Measurements from ENCODE around the gene RBM41.

RBM41 gene

DNA sequence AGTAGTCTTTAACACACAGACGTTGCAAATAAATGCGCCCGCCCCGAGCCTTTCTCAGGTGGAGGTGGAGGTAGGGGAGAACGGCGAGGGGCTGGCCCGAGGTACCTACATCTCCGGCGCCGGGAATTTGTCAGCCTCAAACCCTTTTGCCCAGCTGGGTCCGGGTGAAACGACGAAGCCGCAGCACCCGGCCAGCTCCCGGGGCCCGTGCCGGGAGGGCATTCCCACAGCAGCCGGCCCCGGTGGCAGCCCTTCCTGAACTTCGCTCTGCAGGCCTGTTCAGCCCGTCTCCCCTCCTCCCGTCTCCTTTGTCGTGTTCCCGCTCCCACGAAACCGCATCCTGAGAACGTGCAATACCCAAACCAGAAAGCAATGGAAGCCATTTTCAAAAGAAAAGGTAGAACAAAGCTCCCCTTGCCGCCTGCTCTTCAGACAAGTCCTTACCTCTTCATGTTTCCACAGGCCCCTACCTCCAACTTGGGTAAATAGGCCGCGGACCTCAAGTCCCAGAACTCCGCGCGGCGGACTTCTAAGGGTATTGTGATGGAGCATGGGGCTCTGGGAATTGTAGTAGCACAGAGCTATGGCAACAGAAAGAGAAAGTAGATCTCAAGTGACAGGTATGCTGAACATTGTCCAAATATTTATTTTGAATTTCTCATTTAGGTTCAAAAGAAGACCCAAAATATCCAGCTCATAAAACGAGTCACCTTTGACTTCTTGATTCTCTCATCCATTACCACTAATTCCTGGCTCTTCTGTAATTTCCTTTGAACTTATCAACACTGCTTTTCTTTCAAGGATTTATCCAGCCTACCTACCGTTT, at the start of gene RBM41 (continued):
- TF ChIP-seq ZNF354C (tag by site-specific recombination; IDR thresholded peaks at IDR 0.05; ENCODE audit: borderline replicate concordance, low read depth): no peak
- no peak for TF ChIP-seq ZNF239 (tag by site-specific recombination; IDR thresholded peaks at IDR 0.05)
- peak; percentile 91 for TF ChIP-seq ZNF341 (tag by site-specific recombination; IDR thresholded peaks at IDR 0.05; ENCODE audit: low read depth)
- peak; percentile 99 for TF ChIP-seq ZBTB20 (tag by site-specific recombination; IDR thresholded peaks at IDR 0.05)
- TF ChIP-seq ZNF404 (tag by site-specific recombination; IDR thresholded peaks at IDR 0.05): no peak
- no peak for TF ChIP-seq OVOL3 (tag by site-specific recombination; IDR thresholded peaks at IDR 0.05)
- TF ChIP-seq ZBTB7A (tag by site-specific recombination; IDR thresholded peaks at IDR 0.05; ENCODE audit: low read depth): no peak
- TF ChIP-seq ZNF423 (tag by site-specific recombination; IDR thresholded peaks at IDR 0.05): no peak
- TF ChIP-seq ZEB2 (tag by site-specific recombination; IDR thresholded peaks at IDR 0.05): no peak
- no peak for TF ChIP-seq ZSCAN30 (tag by site-specific recombination; IDR thresholded peaks at IDR 0.05)
- TF ChIP-seq SP7 (tag by site-specific recombination; IDR thresholded peaks at IDR 0.05): 0 out of 2 replicates have a peak, but pooled peaks have one; percentile 25
- no peak for TF ChIP-seq ZNF785 (tag by site-specific recombination; IDR thresholded peaks at IDR 0.05)
- peak; percentile 48; the same call in 1 of the 2 replicates for TF ChIP-seq ZFP37 (tag by site-specific recombination; IDR thresholded peaks at IDR 0.05)
- no peak for TF ChIP-seq ZNF747 (tag by site-specific recombination; IDR thresholded peaks at IDR 0.05)
- no peak for TF ChIP-seq ZNF670 (tag by site-specific recombination; IDR thresholded peaks at IDR 0.05; ENCODE audit: low read depth)
- no peak for TF ChIP-seq ZNF792 (tag by site-specific recombination; IDR thresholded peaks at IDR 0.05)
- no peak for TF ChIP-seq ZNF624 (tag by site-specific recombination; IDR thresholded peaks at IDR 0.05)
- TF ChIP-seq ZXDB (tag by site-specific recombination; IDR thresholded peaks at IDR 0.05): peak; percentile 62
- TF ChIP-seq PRDM1 (tag by site-specific recombination; IDR thresholded peaks at IDR 0.05): no peak
- no peak for TF ChIP-seq ZNF610 (tag by site-specific recombination; IDR thresholded peaks at IDR 0.05; ENCODE audit: borderline replicate concordance)
- no peak for TF ChIP-seq SCRT1 (tag by site-specific recombination; IDR thresholded peaks at IDR 0.05; ENCODE audit: borderline replicate concordance)
- no peak for TF ChIP-seq GFI1B (tag by site-specific recombination; IDR thresholded peaks at IDR 0.05)
- TF ChIP-seq ZNF626 (tag by site-specific recombination; IDR thresholded peaks at IDR 0.05): no peak
- peak; percentile 82 for TF ChIP-seq TCF7L2 (IDR thresholded peaks at IDR 0.05; ENCODE audit: borderline replicate concordance, low read depth, low read length)
- TF ChIP-seq ZNF623 (tag by site-specific recombination; IDR thresholded peaks at IDR 0.05): no peak
- TF ChIP-seq ZNF174 (tag by site-specific recombination; IDR thresholded peaks at IDR 0.05): no peak
- TF ChIP-seq ZNF473 (tag by site-specific recombination; IDR thresholded peaks at IDR 0.05): no peak
- TF ChIP-seq, protein P1, sequence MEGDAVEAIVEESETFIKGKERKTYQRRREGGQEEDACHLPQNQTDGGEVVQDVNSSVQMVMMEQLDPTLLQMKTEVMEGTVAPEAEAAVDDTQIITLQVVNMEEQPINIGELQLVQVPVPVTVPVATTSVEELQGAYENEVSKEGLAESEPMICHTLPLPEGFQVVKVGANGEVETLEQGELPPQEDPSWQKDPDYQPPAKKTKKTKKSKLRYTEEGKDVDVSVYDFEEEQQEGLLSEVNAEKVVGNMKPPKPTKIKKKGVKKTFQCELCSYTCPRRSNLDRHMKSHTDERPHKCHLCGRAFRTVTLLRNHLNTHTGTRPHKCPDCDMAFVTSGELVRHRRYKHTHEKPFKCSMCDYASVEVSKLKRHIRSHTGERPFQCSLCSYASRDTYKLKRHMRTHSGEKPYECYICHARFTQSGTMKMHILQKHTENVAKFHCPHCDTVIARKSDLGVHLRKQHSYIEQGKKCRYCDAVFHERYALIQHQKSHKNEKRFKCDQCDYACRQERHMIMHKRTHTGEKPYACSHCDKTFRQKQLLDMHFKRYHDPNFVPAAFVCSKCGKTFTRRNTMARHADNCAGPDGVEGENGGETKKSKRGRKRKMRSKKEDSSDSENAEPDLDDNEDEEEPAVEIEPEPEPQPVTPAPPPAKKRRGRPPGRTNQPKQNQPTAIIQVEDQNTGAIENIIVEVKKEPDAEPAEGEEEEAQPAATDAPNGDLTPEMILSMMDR (tag by site-specific recombination; IDR thresholded peaks at IDR 0.05): no peak
- TF ChIP-seq, protein P2, sequence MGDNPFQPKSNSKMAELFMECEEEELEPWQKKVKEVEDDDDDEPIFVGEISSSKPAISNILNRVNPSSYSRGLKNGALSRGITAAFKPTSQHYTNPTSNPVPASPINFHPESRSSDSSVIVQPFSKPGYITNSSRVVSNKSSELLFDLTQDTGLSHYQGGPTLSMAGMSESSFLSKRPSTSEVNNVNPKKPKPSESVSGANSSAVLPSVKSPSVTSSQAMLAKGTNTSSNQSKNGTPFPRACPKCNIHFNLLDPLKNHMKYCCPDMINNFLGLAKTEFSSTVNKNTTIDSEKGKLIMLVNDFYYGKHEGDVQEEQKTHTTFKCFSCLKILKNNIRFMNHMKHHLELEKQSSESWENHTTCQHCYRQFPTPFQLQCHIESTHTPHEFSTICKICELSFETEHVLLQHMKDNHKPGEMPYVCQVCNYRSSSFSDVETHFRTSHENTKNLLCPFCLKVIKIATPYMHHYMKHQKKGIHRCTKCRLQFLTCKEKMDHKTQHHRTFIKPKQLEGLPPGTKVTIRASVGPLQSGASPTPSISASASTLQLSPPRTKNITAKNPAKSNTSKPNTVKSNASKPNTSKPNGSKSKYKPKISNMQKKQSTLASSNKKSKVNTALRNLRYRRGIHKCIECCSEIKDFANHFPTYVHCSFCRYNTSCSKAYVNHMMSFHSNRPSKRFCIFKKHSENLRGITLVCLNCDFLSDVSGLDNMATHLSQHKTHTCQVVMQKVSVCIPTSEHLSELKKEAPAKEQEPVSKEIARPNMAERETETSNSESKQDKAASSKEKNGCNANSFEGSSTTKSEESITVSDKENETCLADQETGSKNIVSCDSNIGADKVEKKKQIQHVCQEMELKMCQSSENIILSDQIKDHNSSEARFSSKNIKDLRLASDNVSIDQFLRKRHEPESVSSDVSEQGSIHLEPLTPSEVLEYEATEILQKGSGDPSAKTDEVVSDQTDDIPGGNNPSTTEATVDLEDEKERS (tag by site-specific recombination; IDR thresholded peaks at IDR 0.05): no peak
- TF ChIP-seq, protein P3, sequence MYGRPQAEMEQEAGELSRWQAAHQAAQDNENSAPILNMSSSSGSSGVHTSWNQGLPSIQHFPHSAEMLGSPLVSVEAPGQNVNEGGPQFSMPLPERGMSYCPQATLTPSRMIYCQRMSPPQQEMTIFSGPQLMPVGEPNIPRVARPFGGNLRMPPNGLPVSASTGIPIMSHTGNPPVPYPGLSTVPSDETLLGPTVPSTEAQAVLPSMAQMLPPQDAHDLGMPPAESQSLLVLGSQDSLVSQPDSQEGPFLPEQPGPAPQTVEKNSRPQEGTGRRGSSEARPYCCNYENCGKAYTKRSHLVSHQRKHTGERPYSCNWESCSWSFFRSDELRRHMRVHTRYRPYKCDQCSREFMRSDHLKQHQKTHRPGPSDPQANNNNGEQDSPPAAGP (tag by site-specific recombination; IDR thresholded peaks at IDR 0.05): no peak
- no peak for TF ChIP-seq ZNF169 (tag by site-specific recombination; IDR thresholded peaks at IDR 0.05)
- TF ChIP-seq, protein P4, sequence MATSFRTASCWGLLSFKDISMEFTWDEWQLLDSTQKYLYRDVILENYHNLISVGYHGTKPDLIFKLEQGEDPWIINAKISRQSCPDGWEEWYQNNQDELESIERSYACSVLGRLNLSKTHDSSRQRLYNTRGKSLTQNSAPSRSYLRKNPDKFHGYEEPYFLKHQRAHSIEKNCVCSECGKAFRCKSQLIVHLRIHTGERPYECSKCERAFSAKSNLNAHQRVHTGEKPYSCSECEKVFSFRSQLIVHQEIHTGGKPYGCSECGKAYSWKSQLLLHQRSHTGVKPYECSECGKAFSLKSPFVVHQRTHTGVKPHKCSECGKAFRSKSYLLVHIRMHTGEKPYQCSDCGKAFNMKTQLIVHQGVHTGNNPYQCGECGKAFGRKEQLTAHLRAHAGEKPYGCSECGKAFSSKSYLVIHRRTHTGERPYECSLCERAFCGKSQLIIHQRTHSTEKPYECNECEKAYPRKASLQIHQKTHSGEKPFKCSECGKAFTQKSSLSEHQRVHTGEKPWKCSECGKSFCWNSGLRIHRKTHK (tag by site-specific recombination; IDR thresholded peaks at IDR 0.05): no peak
- TF ChIP-seq HOXC10 (CRISPR knock-in tag; IDR thresholded peaks at IDR 0.05): no peak
- no peak for TF ChIP-seq ZNF830 (tag by site-specific recombination; IDR thresholded peaks at IDR 0.05; ENCODE audit: low read depth)
- no peak for TF ChIP-seq ZNF16 (tag by site-specific recombination; IDR thresholded peaks at IDR 0.05; ENCODE audit: low read depth)
- TF ChIP-seq ZNF37A (tag by site-specific recombination; IDR thresholded peaks at IDR 0.05): no peak

Data from HEK293 (cell line).